ENCODE data around the gene MDFI. TPM values are rescaled to one million over a fixed set of nuclear protein-coding genes. Genes with fewer than 3 reads are reported as not detected.

Gene MDFI
- total and polyA plus RNA-seq, 2 experiments from 2014 or later = not detected

GRCh38 chr6:41649596-41649995, 11.3 kb downstream of the MDFI start:
- Histone ChIP-seq H3K27me3 (replicated peaks; ENCODE audit: insufficient read depth) (peaks cover 12% of the 10 kb centered on the region), H3K4me3 (no peak overlapping the region)
- 45 to 50% methylated on average over 10 of the region's 10 CpGs for WGBS, 2 experiments (ENCODE audit: low coverage in 1 of 2, low lambda C conversion rate in 2 of 2, missing lambda C conversion rate in 2 of 2)

GRCh38 chr6:41650120-41650519, 11.9 kb downstream of the MDFI start:
- Histone ChIP-seq H3K9ac (no peak overlapping the region), H3K27ac (no peak overlapping the region), H3K4me2 (ENCODE audit: unreplicated experiment) (no peak overlapping the region), H3K79me2 (ENCODE audit: insufficient read depth) (no peaks in the 10 kb centered on the region), H3K9me2 (ENCODE audit: insufficient read depth) (no peaks in the 10 kb centered on the region), H3K36me3 (ENCODE audit: low read depth) (no peaks in the 10 kb centered on the region), H3K27me3 (replicated peaks; ENCODE audit: insufficient read depth) (peaks cover 15% of the 10 kb centered on the region), H2AFZ (no peak overlapping the region), H3F3A (ENCODE audit: insufficient read depth) (no peaks in the 10 kb centered on the region), H3K4me3 (no peak overlapping the region), H3K9me3 (ENCODE audit: low read depth) (no peaks in the 10 kb centered on the region), H4K20me1 (ENCODE audit: insufficient read depth) (no peaks in the 10 kb centered on the region), H3K4me1 (ENCODE audit: insufficient read depth) (no peaks in the 10 kb centered on the region)
- DNase-seq = no peak
- TF ChIP-seq EZH2 (IDR thresholded peaks at IDR 0.05; ENCODE audit: insufficient read depth, poor library complexity, severe bottlenecking) (no peak), EZH2phosphoT487 (IDR thresholded peaks at IDR 0.05; ENCODE audit: insufficient read depth, low read depth) (no peak)
- in situ Hi-C loops (cut with MboI) = no loop called here
- WGBS, 2 experiments (ENCODE audit: low coverage in 1 of 2, low lambda C conversion rate in 2 of 2, missing lambda C conversion rate in 2 of 2) = 79 to 88% methylated on average over 2 of the region's 2 CpGs

More at GRCh38 chr6:41649596-41649995, 11.3 kb downstream of the MDFI start:
- no peaks in the 10 kb centered on the region for H3K36me3 ChIP-seq (ENCODE audit: low read depth)
- H3F3A ChIP-seq (ENCODE audit: insufficient read depth) = no peaks in the 10 kb centered on the region
- in situ Hi-C loops (cut with MboI) = no loop called here
- H3K9ac ChIP-seq = no peak overlapping the region
- H3K9me2 ChIP-seq (ENCODE audit: insufficient read depth) = no peaks in the 10 kb centered on the region
- H3K4me1 ChIP-seq (ENCODE audit: insufficient read depth) = no peaks in the 10 kb centered on the region
- H4K20me1 ChIP-seq (ENCODE audit: insufficient read depth) = no peaks in the 10 kb centered on the region
- DNase-seq = no peak
- no peak overlapping the region for H3K27ac ChIP-seq
- H3K4me2 ChIP-seq (ENCODE audit: unreplicated experiment) = no peak overlapping the region
- no peaks in the 10 kb centered on the region for H3K9me3 ChIP-seq (ENCODE audit: low read depth)
- no peaks in the 10 kb centered on the region for H3K79me2 ChIP-seq (ENCODE audit: insufficient read depth)
- no peak overlapping the region for H2AFZ ChIP-seq
- TF ChIP-seq EZH2phosphoT487 (IDR thresholded peaks at IDR 0.05; ENCODE audit: insufficient read depth, low read depth) = no peak
- TF ChIP-seq EZH2 (IDR thresholded peaks at IDR 0.05; ENCODE audit: insufficient read depth, poor library complexity, severe bottlenecking) = no peak

- H2AFZ ChIP-seq = no peak overlapping the region
- no peaks in the 10 kb centered on the region for H3K79me2 ChIP-seq (ENCODE audit: insufficient read depth)
- H3K9me2 ChIP-seq (ENCODE audit: insufficient read depth) = no peaks in the 10 kb centered on the region
- H3K27me3 ChIP-seq (replicated peaks; ENCODE audit: insufficient read depth) = peaks cover 18% of the 10 kb centered on the region
- no peak for TF ChIP-seq EZH2 (IDR thresholded peaks at IDR 0.05; ENCODE audit: insufficient read depth, poor library complexity, severe bottlenecking)
- no peak for TF ChIP-seq EZH2phosphoT487 (IDR thresholded peaks at IDR 0.05; ENCODE audit: insufficient read depth, low read depth)
- no peak overlapping the region for H3K9ac ChIP-seq
- no peaks in the 10 kb centered on the region for H3K9me3 ChIP-seq (ENCODE audit: low read depth)
- no peaks in the 10 kb centered on the region for H3K4me1 ChIP-seq (ENCODE audit: insufficient read depth)
- H4K20me1 ChIP-seq (ENCODE audit: insufficient read depth) = no peaks in the 10 kb centered on the region
- no peak for DNase-seq
- in situ Hi-C loops (cut with MboI) = no loop called here
- H3K36me3 ChIP-seq (ENCODE audit: low read depth) = no peaks in the 10 kb centered on the region
- H3K4me2 ChIP-seq (ENCODE audit: unreplicated experiment) = no peak overlapping the region
- 71 to 77% methylated on average over 11 of the region's 11 CpGs for WGBS, 2 experiments (ENCODE audit: low coverage in 1 of 2, low lambda C conversion rate in 2 of 2, missing lambda C conversion rate in 2 of 2)
- H3K4me3 ChIP-seq = no peak overlapping the region
- H3K27ac ChIP-seq = no peak overlapping the region
- H3F3A ChIP-seq (ENCODE audit: insufficient read depth) = no peaks in the 10 kb centered on the region
These were observed 13.1 kb downstream of the MDFI start for GRCh38 chr6:41651246-41651961.

GRCh38 chr6:41651962-41652657, 13.8 kb downstream of the MDFI start:
- WGBS, 2 experiments (ENCODE audit: low coverage in 1 of 2, low lambda C conversion rate in 2 of 2, missing lambda C conversion rate in 2 of 2) = 75 to 78% methylated on average over 14 of the region's 14 CpGs
- no peaks in the 10 kb centered on the region for H3K4me1 ChIP-seq (ENCODE audit: insufficient read depth)
- no peaks in the 10 kb centered on the region for H3K9me2 ChIP-seq (ENCODE audit: insufficient read depth)
- TF ChIP-seq EZH2 (IDR thresholded peaks at IDR 0.05; ENCODE audit: insufficient read depth, poor library complexity, severe bottlenecking) (no peak), EZH2phosphoT487 (IDR thresholded peaks at IDR 0.05; ENCODE audit: insufficient read depth, low read depth) (no peak)
- H4K20me1 ChIP-seq (ENCODE audit: insufficient read depth) = no peaks in the 10 kb centered on the region
- no peaks in the 10 kb centered on the region for H3K79me2 ChIP-seq (ENCODE audit: insufficient read depth)
- no peaks in the 10 kb centered on the region for H3F3A ChIP-seq (ENCODE audit: insufficient read depth)
- no peak overlapping the region for H3K9ac ChIP-seq
- peaks cover 13% of the 10 kb centered on the region for H3K27me3 ChIP-seq (replicated peaks; ENCODE audit: insufficient read depth)
- H3K9me3 ChIP-seq (ENCODE audit: low read depth) = no peaks in the 10 kb centered on the region
- in situ Hi-C loops (cut with MboI) = no loop called here
- H2AFZ ChIP-seq = no peak overlapping the region
- no peaks in the 10 kb centered on the region for H3K36me3 ChIP-seq (ENCODE audit: low read depth)
- no peak overlapping the region for H3K4me2 ChIP-seq (ENCODE audit: unreplicated experiment)
- no peak overlapping the region for H3K4me3 ChIP-seq
- no peak overlapping the region for H3K27ac ChIP-seq
- DNase-seq = no peak
